ENCODE measurements around the gene GNAQ.

The GNAQ gene

GRCh38 chr9:78040726-78041125 is 9.1 kb upstream of the GNAQ start:
- Mint-ChIP-seq H3K4me1 (no peaks in the 10 kb centered on the region), H3K4me3 (no peak overlapping the region), H3K36me3 (no peaks in the 10 kb centered on the region), H3K9me3 (no peaks in the 10 kb centered on the region), H3K27ac (no peak overlapping the region), H3K27me3 (peaks cover 72% of the 10 kb centered on the region)
- ATAC-seq, result no peak

GRCh38 chr9:78038620-78039300 is 7.1 kb upstream of the GNAQ start:
- H3K9me3 Mint-ChIP-seq, result no peaks in the 10 kb centered on the region
- H3K27ac Mint-ChIP-seq, result no peak overlapping the region
- H3K4me1 Mint-ChIP-seq, result no peaks in the 10 kb centered on the region
- no peak for ATAC-seq
- H3K36me3 Mint-ChIP-seq, result no peaks in the 10 kb centered on the region
- peaks cover 78% of the 10 kb centered on the region for H3K27me3 Mint-ChIP-seq
- no peak overlapping the region for H3K4me3 Mint-ChIP-seq

- Mint-ChIP-seq H3K4me1 (peaks cover 13% of the 10 kb centered on the region), H3K27me3 (peaks cover 78% of the 10 kb centered on the region), H3K4me3 (no peak overlapping the region), H3K27ac (no peak overlapping the region), H3K36me3 (no peaks in the 10 kb centered on the region), H3K9me3 (no peaks in the 10 kb centered on the region)
- no peak for ATAC-seq
Measured at GRCh38 chr9:78035383-78035993, 3.9 kb upstream of the GNAQ start.

GRCh38 chr9:78033870-78034269 is 2.3 kb upstream of the GNAQ start:
- Mint-ChIP-seq H3K9me3 (no peaks in the 10 kb centered on the region), H3K27ac (no peak overlapping the region), H3K27me3 (peaks cover 83% of the 10 kb centered on the region), H3K4me3 (no peak overlapping the region), H3K36me3 (no peaks in the 10 kb centered on the region), H3K4me1 (peaks cover 21% of the 10 kb centered on the region)
- no peak for ATAC-seq

GRCh38 chr9:78032730-78033457 is 1.3 kb upstream of the GNAQ start:
- H3K4me1 Mint-ChIP-seq, result peaks cover 21% of the 10 kb centered on the region
- no peaks in the 10 kb centered on the region for H3K36me3 Mint-ChIP-seq
- no peak for ATAC-seq
- peaks cover 81% of the 10 kb centered on the region for H3K27me3 Mint-ChIP-seq
- H3K4me3 Mint-ChIP-seq, result peak overlapping the region; percentile 33
- no peak overlapping the region for H3K27ac Mint-ChIP-seq
- no peaks in the 10 kb centered on the region for H3K9me3 Mint-ChIP-seq

- H3K27me3 Mint-ChIP-seq, result peaks cover 78% of the 10 kb centered on the region
- peak; percentile 40 for ATAC-seq
- H3K27ac Mint-ChIP-seq, result no peak overlapping the region
- H3K4me3 Mint-ChIP-seq, result peak overlapping the region; percentile 78
- no peaks in the 10 kb centered on the region for H3K9me3 Mint-ChIP-seq
- H3K36me3 Mint-ChIP-seq, result no peaks in the 10 kb centered on the region
- peaks cover 21% of the 10 kb centered on the region for H3K4me1 Mint-ChIP-seq
Measured at GRCh38 chr9:78031893-78032729, 500 bp upstream of the GNAQ start.

GRCh38 chr9:78030553-78031443 is 813 bp downstream of the GNAQ start:
- peak; percentile 29 for ATAC-seq
- no peaks in the 10 kb centered on the region for H3K36me3 Mint-ChIP-seq
- H3K4me1 Mint-ChIP-seq, result peaks cover 21% of the 10 kb centered on the region
- no peaks in the 10 kb centered on the region for H3K9me3 Mint-ChIP-seq
- H3K27me3 Mint-ChIP-seq, result peaks cover 68% of the 10 kb centered on the region
- no peak overlapping the region for H3K27ac Mint-ChIP-seq
- peak overlapping the region; percentile 24 for H3K4me3 Mint-ChIP-seq

GRCh38 chr9:78030296-78030552 is 1.4 kb downstream of the GNAQ start:
- peaks cover 21% of the 10 kb centered on the region for H3K4me1 Mint-ChIP-seq
- no peak for ATAC-seq

GRCh38 chr9:78029551-78030295 is 1.9 kb downstream of the GNAQ start:
- no peak overlapping the region for H3K4me3 Mint-ChIP-seq
- peaks cover 64% of the 10 kb centered on the region for H3K27me3 Mint-ChIP-seq
- H3K9me3 Mint-ChIP-seq, result no peaks in the 10 kb centered on the region
- H3K4me1 Mint-ChIP-seq, result peaks cover 21% of the 10 kb centered on the region
- no peak overlapping the region for H3K27ac Mint-ChIP-seq
- H3K36me3 Mint-ChIP-seq, result no peaks in the 10 kb centered on the region
- no peak for ATAC-seq

More at GRCh38 chr9:78030296-78030552, 1.4 kb downstream of the GNAQ start:
- Mint-ChIP-seq H3K27ac (no peak overlapping the region), H3K9me3 (no peaks in the 10 kb centered on the region), H3K27me3 (peaks cover 68% of the 10 kb centered on the region), H3K36me3 (no peaks in the 10 kb centered on the region), H3K4me3 (peak overlapping the region; percentile 24)

- Mint-ChIP-seq H3K36me3 (no peaks in the 10 kb centered on the region), H3K9me3 (no peaks in the 10 kb centered on the region), H3K27me3 (peaks cover 56% of the 10 kb centered on the region), H3K4me3 (no peak overlapping the region), H3K4me1 (peaks cover 21% of the 10 kb centered on the region), H3K27ac (no peak overlapping the region)
- no peak for ATAC-seq
Measured at GRCh38 chr9:78028926-78029325, 2.7 kb downstream of the GNAQ start.

- Mint-ChIP-seq H3K4me3 (no peak overlapping the region), H3K36me3 (no peaks in the 10 kb centered on the region), H3K4me1 (peaks cover 17% of the 10 kb centered on the region), H3K9me3 (no peaks in the 10 kb centered on the region), H3K27ac (no peak overlapping the region), H3K27me3 (peaks cover 43% of the 10 kb centered on the region)
- ATAC-seq, result no peak
Measured at GRCh38 chr9:78026947-78027346, 4.7 kb downstream of the GNAQ start.

GRCh38 chr9:78026416-78026815 is 5.2 kb downstream of the GNAQ start:
- Mint-ChIP-seq H3K4me1 (peaks cover 17% of the 10 kb centered on the region), H3K27me3 (peaks cover 48% of the 10 kb centered on the region), H3K36me3 (no peaks in the 10 kb centered on the region), H3K27ac (no peak overlapping the region), H3K9me3 (no peaks in the 10 kb centered on the region), H3K4me3 (no peak overlapping the region)
- ATAC-seq, result no peak

GRCh38 chr9:78025186-78025585 is 6.4 kb downstream of the GNAQ start:
- Mint-ChIP-seq H3K4me1 (peaks cover 11% of the 10 kb centered on the region), H3K36me3 (no peaks in the 10 kb centered on the region), H3K4me3 (no peak overlapping the region), H3K27ac (no peak overlapping the region), H3K27me3 (peaks cover 51% of the 10 kb centered on the region), H3K9me3 (no peaks in the 10 kb centered on the region)
- no peak for ATAC-seq

Measured in stimulated activated memory B cell treated with anti-CD40 and anti-IgM and Interleukin-4, amounts not matched to agents 10 μg/mL and 1 μg/mL and 100 μg/mL, for 72 hours (primary cell).